ENCODE data around the gene GYG1. TPM values are rescaled to one million over a fixed set of nuclear protein-coding genes. Genes with fewer than 3 reads are reported as not detected.
A peak's percentile ranks its signal among the peaks of the same experiment; 100 is the strongest.

GYG1 gene
- total RNA-seq (11.2 and 24.5 TPM in 2 replicates), polyA plus RNA-seq (31.9 and 47.8 TPM in 2 replicates)

DNA sequence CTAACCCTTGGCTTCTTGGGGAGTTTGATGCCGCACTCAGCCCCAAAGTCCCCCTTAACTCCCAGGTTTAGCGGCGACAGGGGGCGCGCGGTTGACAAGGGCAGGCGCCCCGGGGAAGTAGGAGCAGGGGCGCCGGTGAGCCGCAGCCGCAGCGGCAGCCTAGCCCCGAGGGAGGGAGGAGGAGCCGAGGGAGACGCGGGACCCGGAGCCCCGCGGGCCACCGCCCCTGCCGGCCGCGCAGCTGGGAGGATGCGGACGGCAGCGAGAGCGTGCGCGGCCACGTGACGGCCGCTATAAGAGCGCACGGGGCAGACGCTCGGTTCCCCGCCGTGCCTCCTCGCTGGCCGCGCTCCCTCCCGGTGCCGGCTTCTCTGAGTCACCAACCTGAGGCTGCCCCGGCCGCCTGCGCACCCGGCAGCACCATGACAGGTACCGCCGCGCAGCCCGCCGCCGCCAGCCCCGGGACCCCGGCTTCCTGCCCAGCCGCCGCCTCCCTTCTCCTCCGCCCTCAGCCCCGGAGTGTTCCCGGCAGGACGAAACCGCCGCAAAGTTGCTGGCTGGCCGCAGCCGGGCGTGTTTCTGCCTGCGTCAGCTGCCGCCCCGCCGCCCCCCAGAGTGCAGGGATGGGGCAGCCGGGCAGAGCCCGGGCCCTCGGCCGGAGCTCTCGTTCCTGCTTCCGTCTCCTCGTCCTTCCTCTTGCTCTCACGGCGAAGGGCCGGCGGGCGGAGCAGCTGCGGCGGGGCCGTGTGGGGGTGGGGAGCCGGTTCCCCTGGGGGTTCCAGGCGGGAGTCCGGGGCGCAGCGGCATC lies at the start of gene GYG1:
Gene GYG1 (plus strand): TSS at position 322 of the 808 bp plus-strand sequence. CDS start 101 bp downstream, at position 423.
- DNase-seq (ENCODE audit: low read depth in 1 of 2, low spot score in 1 of 2) = peak; percentile 81 to 90
- H3K27me3 ChIP-seq = peaks cover 11% of the 10 kb centered on the region
- no peaks in the 10 kb centered on the region for H3K4me1 ChIP-seq (ENCODE audit: low read depth)
- peak within 1 kb of the TSS; percentile 85 for H3K4me3 ChIP-seq
- H3K9me3 ChIP-seq (ENCODE audit: low read depth) = no peaks in the 10 kb centered on the region
- peak within 1 kb of the TSS; percentile 77 for H3K27ac ChIP-seq
- no peaks in the 10 kb centered on the region for H3K36me3 ChIP-seq
- TF ChIP-seq, protein P1, sequence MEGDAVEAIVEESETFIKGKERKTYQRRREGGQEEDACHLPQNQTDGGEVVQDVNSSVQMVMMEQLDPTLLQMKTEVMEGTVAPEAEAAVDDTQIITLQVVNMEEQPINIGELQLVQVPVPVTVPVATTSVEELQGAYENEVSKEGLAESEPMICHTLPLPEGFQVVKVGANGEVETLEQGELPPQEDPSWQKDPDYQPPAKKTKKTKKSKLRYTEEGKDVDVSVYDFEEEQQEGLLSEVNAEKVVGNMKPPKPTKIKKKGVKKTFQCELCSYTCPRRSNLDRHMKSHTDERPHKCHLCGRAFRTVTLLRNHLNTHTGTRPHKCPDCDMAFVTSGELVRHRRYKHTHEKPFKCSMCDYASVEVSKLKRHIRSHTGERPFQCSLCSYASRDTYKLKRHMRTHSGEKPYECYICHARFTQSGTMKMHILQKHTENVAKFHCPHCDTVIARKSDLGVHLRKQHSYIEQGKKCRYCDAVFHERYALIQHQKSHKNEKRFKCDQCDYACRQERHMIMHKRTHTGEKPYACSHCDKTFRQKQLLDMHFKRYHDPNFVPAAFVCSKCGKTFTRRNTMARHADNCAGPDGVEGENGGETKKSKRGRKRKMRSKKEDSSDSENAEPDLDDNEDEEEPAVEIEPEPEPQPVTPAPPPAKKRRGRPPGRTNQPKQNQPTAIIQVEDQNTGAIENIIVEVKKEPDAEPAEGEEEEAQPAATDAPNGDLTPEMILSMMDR (IDR thresholded peaks at IDR 0.05; ENCODE audit: low read depth, low read length) = peak; percentile 28

DNA sequence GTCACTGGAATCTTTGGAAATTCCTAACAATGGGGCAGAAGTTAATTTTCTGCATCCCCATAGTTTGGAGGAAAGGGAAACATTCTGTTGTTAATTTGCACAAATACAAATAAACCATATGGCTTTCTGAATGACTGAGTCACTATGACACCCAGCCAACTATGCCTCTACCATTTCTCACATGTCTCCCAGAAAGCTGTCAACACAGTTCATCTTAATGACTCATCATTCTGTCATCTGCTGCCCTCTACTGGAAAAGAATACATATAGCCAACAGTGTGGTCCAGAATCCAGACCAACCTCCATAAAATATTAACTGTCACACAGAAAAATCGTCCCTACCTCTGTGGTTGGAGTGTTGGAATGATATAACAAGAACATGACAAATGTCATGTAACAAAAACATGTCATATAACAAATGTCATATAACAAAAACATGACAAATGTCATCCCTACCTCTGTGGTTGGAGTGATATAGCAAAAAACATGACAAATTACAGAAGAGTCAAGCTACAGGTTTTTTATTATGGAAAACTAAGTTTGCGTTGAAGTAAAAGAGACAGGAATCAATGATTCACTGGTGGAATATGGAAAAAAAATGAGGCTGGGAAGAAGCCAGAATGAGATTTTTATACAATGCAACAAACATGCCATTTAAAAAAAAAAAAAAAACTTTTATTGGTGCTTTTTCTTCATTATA lies 47.7 kb upstream of the GYG1 start:
- no peak overlapping the region for H3K4me3 ChIP-seq
- DNase-seq (ENCODE audit: low read depth in 1 of 2, low spot score in 1 of 2) = peak; percentile 71 to 90
- no peak overlapping the region for H3K27ac ChIP-seq
- no peaks in the 10 kb centered on the region for H3K4me1 ChIP-seq (ENCODE audit: low read depth)
- TF ChIP-seq, protein P1 (IDR thresholded peaks at IDR 0.05; ENCODE audit: low read depth, low read length) = peak; percentile 74
- H3K36me3 ChIP-seq = no peaks in the 10 kb centered on the region
- peaks cover 6% of the 10 kb centered on the region for H3K27me3 ChIP-seq
- no peaks in the 10 kb centered on the region for H3K9me3 ChIP-seq (ENCODE audit: low read depth)

DNA sequence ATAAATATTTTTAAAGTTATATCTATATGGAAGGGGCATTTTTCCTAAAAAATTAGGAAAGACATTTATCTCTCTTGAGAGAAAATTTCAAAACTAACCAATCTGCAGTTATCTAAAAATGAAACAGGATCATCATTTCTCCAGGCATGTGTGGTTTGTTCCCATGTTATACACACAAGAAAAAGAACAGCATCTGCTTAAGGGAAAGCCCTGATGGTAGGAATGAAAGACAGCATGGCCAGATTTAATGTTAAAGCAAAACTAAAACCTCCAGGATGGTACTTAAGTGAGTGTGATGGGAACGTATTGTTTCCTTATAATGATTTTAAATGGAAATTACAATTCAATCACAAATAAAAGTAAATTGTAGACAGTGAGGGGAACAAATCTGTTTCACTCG lies 46.2 kb upstream of the GYG1 start:
- no peaks in the 10 kb centered on the region for H3K4me1 ChIP-seq (ENCODE audit: low read depth)
- H3K4me3 ChIP-seq = no peak overlapping the region
- no peaks in the 10 kb centered on the region for H3K27me3 ChIP-seq
- TF ChIP-seq, protein P1 (IDR thresholded peaks at IDR 0.05; ENCODE audit: low read depth, low read length) = no peak
- no peaks in the 10 kb centered on the region for H3K36me3 ChIP-seq
- H3K27ac ChIP-seq = no peak overlapping the region
- no peaks in the 10 kb centered on the region for H3K9me3 ChIP-seq (ENCODE audit: low read depth)
- DNase-seq (ENCODE audit: low read depth in 1 of 2, low spot score in 1 of 2) = no peak

DNA sequence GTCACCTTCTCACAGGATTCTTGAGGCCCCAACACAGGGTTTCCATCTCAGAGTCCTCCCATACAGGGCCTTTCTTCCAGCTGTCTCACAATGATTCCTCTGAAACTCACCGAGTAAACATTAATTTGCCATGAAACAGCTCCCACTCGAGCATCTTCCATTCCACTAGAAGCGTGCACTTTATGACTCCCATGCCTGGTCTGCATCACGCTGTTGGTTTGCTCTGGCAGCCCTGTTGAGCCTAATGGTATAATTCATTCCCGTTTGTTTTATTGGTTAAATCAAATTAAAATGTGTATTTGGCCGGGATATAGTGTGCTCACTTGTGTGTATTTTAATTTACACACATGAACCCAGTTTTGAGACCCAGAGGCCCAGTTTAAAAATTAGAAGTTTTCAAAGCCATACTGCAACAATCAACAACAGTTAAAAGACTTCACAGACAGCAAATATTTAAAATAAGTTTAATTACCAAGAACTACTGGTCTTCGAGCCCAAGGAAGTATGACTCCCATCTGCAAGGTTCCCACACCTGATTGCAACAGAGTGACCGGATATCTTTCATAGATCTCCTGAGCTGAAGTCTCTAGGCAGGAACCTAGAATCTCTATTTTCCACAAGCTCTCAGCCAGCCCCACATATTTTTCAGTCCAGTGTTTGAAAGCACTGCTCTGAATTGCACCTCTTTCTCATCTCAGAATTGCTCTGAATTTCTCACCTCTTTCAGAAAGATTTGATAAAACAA lies 42.3 kb upstream of the GYG1 start:
- H3K27me3 ChIP-seq = no peaks in the 10 kb centered on the region
- no peak overlapping the region for H3K4me3 ChIP-seq
- no peaks in the 10 kb centered on the region for H3K4me1 ChIP-seq (ENCODE audit: low read depth)
- DNase-seq (ENCODE audit: low read depth in 1 of 2, low spot score in 1 of 2) = no peak
- no peak overlapping the region for H3K27ac ChIP-seq
- H3K9me3 ChIP-seq (ENCODE audit: low read depth) = no peaks in the 10 kb centered on the region
- TF ChIP-seq, protein P1 (IDR thresholded peaks at IDR 0.05; ENCODE audit: low read depth, low read length) = no peak
- H3K36me3 ChIP-seq = no peaks in the 10 kb centered on the region

DNA sequence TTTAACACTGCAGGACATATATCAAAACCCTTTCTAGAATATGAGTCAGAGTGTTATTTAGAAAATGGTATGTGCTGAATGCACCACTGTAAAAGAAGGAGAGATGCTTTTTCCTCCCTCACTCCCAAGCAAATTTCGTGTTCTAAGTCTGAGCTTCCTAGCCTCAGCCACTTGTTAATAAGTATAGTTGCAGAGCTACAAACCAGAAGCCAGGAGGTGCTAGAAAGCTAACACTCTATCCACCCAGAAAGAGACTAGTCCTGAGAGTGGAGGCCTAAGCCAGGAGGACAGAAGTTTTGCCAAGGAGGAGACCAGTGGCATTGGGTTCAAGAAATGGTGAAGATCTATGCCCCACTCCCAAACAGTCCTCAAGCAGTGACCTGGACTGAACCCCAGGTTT lies 40.5 kb upstream of the GYG1 start:
- DNase-seq (ENCODE audit: low read depth in 1 of 2, low spot score in 1 of 2) = no peak
- Histone ChIP-seq H3K4me1 (ENCODE audit: low read depth) (peaks cover 2% of the 10 kb centered on the region), H3K4me3 (no peak overlapping the region), H3K27me3 (no peaks in the 10 kb centered on the region), H3K9me3 (ENCODE audit: low read depth) (no peaks in the 10 kb centered on the region), H3K27ac (no peak overlapping the region), H3K36me3 (no peaks in the 10 kb centered on the region)
- TF ChIP-seq, protein P1 (IDR thresholded peaks at IDR 0.05; ENCODE audit: low read depth, low read length) = peak; percentile 23

All from cardiac muscle cell (in vitro differentiated cells and primary cell).